HepG2 (cell line): ENCODE measurements around the gene APC2. TPM values are rescaled to one million over a fixed set of nuclear protein-coding genes. Genes with fewer than 3 reads are reported as not detected.
A peak's percentile ranks its signal among the peaks of the same experiment; 100 is the strongest.

Experiments
- CCDC6 ChIP-seq: sonication (generic); formaldehyde crosslinking; IDR thresholded peaks from 2 replicates; pipeline ENCODE4 v1.8.1; 2022; ENCODE audit warnings: mild to moderate bottlenecking, missing genetic modification reagents, moderate library complexity
- HOXA5 ChIP-seq: sonication (generic); formaldehyde crosslinking; IDR thresholded peaks from 2 replicates; pipeline ENCODE4 v1.4.0; 2020; ENCODE audit warnings: missing genetic modification reagents
- KDM1A ChIP-seq: IDR thresholded peaks from 2 replicates; pipeline ENCODE4 v1.6.1; 2016; ENCODE audit warnings: missing compliant biosample characterization
- NFAT5 ChIP-seq: sonication (generic); formaldehyde crosslinking; IDR thresholded peaks from 2 replicates; pipeline ENCODE4 v1.4.0; 2020; ENCODE audit warnings: missing genetic modification reagents
- NR2F1 ChIP-seq, 2 experiments: fragments of 450-650 bp in 1 of 2; formaldehyde crosslinking in 1 of 2; IDR thresholded peaks; 2 replicates each; pipeline versions ENCODE4 v1.5.0 to v1.6.1; 2016 to 2020; ENCODE audit warnings: mild to moderate bottlenecking in 1 of 2, missing compliant biosample characterization in 1 of 2, missing genetic modification reagents in 1 of 2, moderate library complexity in 1 of 2
- PHF21A ChIP-seq: sonication (generic); formaldehyde crosslinking; IDR thresholded peaks from 2 replicates; pipeline ENCODE4 v1.5.0; 2020; ENCODE audit warnings: mild to moderate bottlenecking, missing genetic modification reagents
- RFXANK ChIP-seq: IDR thresholded peaks from 2 replicates; pipeline ENCODE4 v1.6.1; 2016
- SAP130 ChIP-seq: IDR thresholded peaks from 2 replicates; pipeline ENCODE4 v1.6.1; 2016; ENCODE audit warnings: low read depth
- ZNF124 ChIP-seq: sonication (generic); formaldehyde crosslinking; IDR thresholded peaks from 2 replicates; pipeline ENCODE4 v1.4.0; 2020; ENCODE audit warnings: missing genetic modification reagents
- ZNF142 ChIP-seq: sonication (generic); formaldehyde crosslinking; IDR thresholded peaks from 2 replicates; pipeline ENCODE4 v1.4.0; 2020; ENCODE audit warnings: missing genetic modification reagents
- ZNF329 ChIP-seq: sonication (generic); formaldehyde crosslinking; IDR thresholded peaks from 2 replicates; pipeline ENCODE4 v1.9.0; 2021; ENCODE audit warnings: low read depth, mild to moderate bottlenecking, missing genetic modification reagents
- ZNF33B ChIP-seq: sonication (generic); formaldehyde crosslinking; IDR thresholded peaks from 2 replicates; pipeline ENCODE4 v1.5.1; 2020; ENCODE audit warnings: mild to moderate bottlenecking, missing genetic modification reagents
- ZNF44 ChIP-seq: sonication (generic); formaldehyde crosslinking; IDR thresholded peaks from 2 replicates; pipeline ENCODE4 v1.5.1; 2020; ENCODE audit warnings: mild to moderate bottlenecking, missing genetic modification reagents
- polyA plus RNA-seq, 8 experiments: library from polyadenylated mRNA; depleted of rRNA in 3 of 8; stranded (reverse) in 7 of 8; unstranded in 1 of 8; fragments of >200 nt; fragmentation: Illumina TruSeq in 4 of 8; extraction: Trizol in 4 of 8; gene quantifications; 2 replicates each; pipeline versions ENCODE4 v1.2.1 to v1.2.3, GENCODE V29; 2011 to 2016; ENCODE audit warnings: low read depth in 4 of 8, missing spikeins in 1 of 8, mixed read lengths in 1 of 8; ENCODE audit not compliant: insufficient read depth in 1 of 8
- total RNA-seq, 5 experiments: library from RNA; depleted of rRNA; stranded (reverse); fragments of >200 nt; fragmentation: Illumina TruSeq; extraction: Trizol; gene quantifications; 2 replicates each; pipeline ENCODE4 v1.2.3, GENCODE V29; 2016; ENCODE audit warnings: low read depth in 1 of 5
- TF ChIP-seq, protein P1 (sequence below): sonication (generic); formaldehyde crosslinking; conservative IDR thresholded peaks from 2 replicates; pipeline ENCODE4 v1.8.0; 2022; ENCODE audit warnings: low read depth, missing genetic modification reagents

APC2 gene
- total and polyA plus RNA-seq, 2 of the 13 experiments (the other 11 are each of a cell fraction or from before 2014, with no cell fraction given), result 0.08 to 0.22 TPM

DNA sequence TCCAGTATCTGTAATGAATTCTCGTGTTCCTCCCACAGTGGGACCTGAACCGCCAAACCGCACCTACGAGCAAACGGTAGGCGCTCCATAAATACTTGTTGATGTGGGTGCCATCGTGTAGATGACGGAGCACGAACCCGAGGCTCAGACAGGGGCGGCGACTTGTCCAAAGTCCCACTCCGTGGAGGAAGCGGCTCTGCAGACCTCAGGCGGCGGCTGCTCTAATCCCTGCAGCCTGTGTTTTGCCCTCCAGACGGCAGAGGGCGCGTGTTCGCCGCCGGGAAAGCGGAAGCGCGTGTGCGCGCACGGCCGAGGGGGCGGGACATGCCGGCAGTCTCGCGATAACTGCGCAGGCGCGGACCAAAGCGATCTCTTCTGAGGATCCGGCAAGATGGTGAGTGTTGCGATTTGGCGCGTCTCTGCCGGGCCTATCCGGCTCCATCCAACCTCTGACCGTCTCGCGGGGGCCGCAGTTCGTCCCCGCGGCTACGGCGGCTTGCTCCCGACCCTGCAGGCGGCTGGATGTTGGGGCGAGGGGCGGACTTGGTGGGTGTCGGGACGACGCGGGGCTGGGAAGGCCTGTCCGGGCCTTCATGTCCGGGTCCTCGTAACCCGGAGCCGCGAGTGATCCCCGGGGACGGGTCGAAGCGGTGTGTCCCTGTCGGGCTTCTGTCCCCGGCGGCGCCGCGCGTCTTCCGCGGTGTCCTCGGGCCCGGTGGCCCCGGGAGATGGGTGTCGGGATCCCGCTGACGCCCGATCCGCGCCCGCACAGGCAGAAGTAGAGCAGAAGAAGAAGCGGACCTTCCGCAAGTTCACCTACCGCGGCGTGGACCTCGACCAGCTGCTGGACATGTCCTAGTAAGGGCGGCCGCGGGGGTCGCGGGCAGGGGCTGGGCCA, 11.6 kb upstream of the APC2 start, which contains the start of gene RPS15 (continued):
- TF ChIP-seq ZNF124 (CRISPR knock-in tag) (peak; percentile 83; the same call in 1 of the 2 replicates), CCDC6 (CRISPR knock-in tag) (peak; percentile 86), ZNF142 (CRISPR knock-in tag) (peak; percentile 94), NFAT5 (CRISPR knock-in tag) (peak; percentile 94), KDM1A (no peak), HOXA5 (CRISPR knock-in tag) (peak; percentile 96), NR2F1 (CRISPR knock-in tag; IDR thresholded peaks at IDR 0.05) (0 out of 4 replicates have a peak, but pooled peaks of 1 of the 2 experiments have one; percentile 4), SAP130 (CRISPR knock-in tag) (peak; percentile 98), RFXANK (CRISPR knock-in tag) (peak; percentile 32; the same call in 1 of the 2 replicates), ZNF33B (CRISPR knock-in tag) (no peak), ZNF44 (CRISPR knock-in tag) (no peak; the same call in 1 of the 2 replicates), ZNF329 (no peak), PHF21A (CRISPR knock-in tag) (peak; percentile 85; the same call in 1 of the 2 replicates)
- TF ChIP-seq, protein P1, sequence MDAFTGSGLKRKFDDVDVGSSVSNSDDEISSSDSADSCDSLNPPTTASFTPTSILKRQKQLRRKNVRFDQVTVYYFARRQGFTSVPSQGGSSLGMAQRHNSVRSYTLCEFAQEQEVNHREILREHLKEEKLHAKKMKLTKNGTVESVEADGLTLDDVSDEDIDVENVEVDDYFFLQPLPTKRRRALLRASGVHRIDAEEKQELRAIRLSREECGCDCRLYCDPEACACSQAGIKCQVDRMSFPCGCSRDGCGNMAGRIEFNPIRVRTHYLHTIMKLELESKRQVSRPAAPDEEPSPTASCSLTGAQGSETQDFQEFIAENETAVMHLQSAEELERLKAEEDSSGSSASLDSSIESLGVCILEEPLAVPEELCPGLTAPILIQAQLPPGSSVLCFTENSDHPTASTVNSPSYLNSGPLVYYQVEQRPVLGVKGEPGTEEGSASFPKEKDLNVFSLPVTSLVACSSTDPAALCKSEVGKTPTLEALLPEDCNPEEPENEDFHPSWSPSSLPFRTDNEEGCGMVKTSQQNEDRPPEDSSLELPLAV (CRISPR knock-in tag), result peak; percentile 69; the same call in 1 of the 2 replicates
